Mesothelial cell of epicardium (in vitro differentiated cells): ENCODE results near the gene TSSK2. TPM values are rescaled to one million over a fixed set of nuclear protein-coding genes. Genes with fewer than 3 reads are reported as not detected.

Experiments
- DNase-seq, 2 experiments: peaks; one replicate each; pipeline ENCODE4 v3.0.0; 2021; ENCODE audit warnings: low spot score in 2 of 2; ENCODE audit not compliant: unreplicated experiment in 2 of 2
- H3K27ac Mint-ChIP-seq: 2 replicates; pipeline ENCODE4 v1.8.0; 2021; ENCODE audit warnings: mixed read lengths
- H3K27me3 Mint-ChIP-seq: 2 replicates; pipeline ENCODE4 v1.8.0; 2021; ENCODE audit warnings: low read depth, mixed read lengths
- H3K36me3 Mint-ChIP-seq: 2 replicates; pipeline ENCODE4 v1.8.0; 2021; ENCODE audit warnings: mixed read lengths
- H3K4me1 Mint-ChIP-seq: 2 replicates; pipeline ENCODE4 v1.8.0; 2021; ENCODE audit warnings: mixed read lengths
- H3K4me3 Mint-ChIP-seq: 2 replicates; pipeline ENCODE4 v1.8.0; 2021; ENCODE audit warnings: mild to moderate bottlenecking, moderate library complexity, mixed read lengths
- H3K9me3 Mint-ChIP-seq: 2 replicates; pipeline ENCODE4 v1.8.0; 2021; ENCODE audit warnings: mixed read lengths
- total RNA-seq: library from RNA; stranded (reverse); gene quantifications from 3 replicates; pipeline ENCODE4 v1.2.1, GENCODE V29; 2021
- TF ChIP-seq, protein P1 (sequence below): fragments of 200-600 bp; sonication (generic); IDR thresholded peaks from one replicate; pipeline ENCODE4 v1.5.0; 2021; ENCODE audit warnings: antibody characterized with exemption; ENCODE audit not compliant: unreplicated experiment

The TSSK2 gene
- total RNA-seq, 1 donor from 2014 or later = not detected

DNA sequence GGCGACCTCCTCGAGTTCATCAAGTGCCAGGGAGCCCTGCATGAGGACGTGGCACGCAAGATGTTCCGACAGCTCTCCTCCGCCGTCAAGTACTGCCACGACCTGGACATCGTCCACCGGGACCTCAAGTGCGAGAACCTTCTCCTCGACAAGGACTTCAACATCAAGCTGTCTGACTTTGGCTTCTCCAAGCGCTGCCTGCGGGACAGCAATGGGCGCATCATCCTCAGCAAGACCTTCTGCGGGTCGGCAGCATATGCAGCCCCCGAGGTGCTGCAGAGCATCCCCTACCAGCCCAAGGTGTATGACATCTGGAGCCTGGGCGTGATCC is 542 bp downstream of the TSSK2 start:
- H3K9me3 Mint-ChIP-seq = no peaks in the 10 kb centered on the region

DNA sequence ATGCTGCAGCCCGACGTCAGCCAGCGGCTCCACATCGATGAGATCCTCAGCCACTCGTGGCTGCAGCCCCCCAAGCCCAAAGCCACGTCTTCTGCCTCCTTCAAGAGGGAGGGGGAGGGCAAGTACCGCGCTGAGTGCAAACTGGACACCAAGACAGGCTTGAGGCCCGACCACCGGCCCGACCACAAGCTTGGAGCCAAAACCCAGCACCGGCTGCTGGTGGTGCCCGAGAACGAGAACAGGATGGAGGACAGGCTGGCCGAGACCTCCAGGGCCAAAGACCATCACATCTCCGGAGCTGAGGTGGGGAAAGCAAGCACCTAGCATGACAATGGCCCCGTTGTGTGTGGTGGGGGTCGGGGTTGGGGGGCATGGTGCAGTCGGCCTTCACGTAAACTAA is 1.0 kb downstream of the TSSK2 start:
- H3K4me1 Mint-ChIP-seq = no peaks in the 10 kb centered on the region
- TF ChIP-seq, protein P1, sequence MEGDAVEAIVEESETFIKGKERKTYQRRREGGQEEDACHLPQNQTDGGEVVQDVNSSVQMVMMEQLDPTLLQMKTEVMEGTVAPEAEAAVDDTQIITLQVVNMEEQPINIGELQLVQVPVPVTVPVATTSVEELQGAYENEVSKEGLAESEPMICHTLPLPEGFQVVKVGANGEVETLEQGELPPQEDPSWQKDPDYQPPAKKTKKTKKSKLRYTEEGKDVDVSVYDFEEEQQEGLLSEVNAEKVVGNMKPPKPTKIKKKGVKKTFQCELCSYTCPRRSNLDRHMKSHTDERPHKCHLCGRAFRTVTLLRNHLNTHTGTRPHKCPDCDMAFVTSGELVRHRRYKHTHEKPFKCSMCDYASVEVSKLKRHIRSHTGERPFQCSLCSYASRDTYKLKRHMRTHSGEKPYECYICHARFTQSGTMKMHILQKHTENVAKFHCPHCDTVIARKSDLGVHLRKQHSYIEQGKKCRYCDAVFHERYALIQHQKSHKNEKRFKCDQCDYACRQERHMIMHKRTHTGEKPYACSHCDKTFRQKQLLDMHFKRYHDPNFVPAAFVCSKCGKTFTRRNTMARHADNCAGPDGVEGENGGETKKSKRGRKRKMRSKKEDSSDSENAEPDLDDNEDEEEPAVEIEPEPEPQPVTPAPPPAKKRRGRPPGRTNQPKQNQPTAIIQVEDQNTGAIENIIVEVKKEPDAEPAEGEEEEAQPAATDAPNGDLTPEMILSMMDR = no peak
- H3K9me3 Mint-ChIP-seq = no peaks in the 10 kb centered on the region
- H3K27me3 Mint-ChIP-seq = no peaks in the 10 kb centered on the region
- peaks cover 39% of the 10 kb centered on the region for H3K36me3 Mint-ChIP-seq
- no peak overlapping the region for H3K4me3 Mint-ChIP-seq
- DNase-seq = no peak
- H3K27ac Mint-ChIP-seq = no peak overlapping the region

More for the DNA sequence above, 542 bp downstream of the TSSK2 start:
- H3K36me3 Mint-ChIP-seq = peaks cover 34% of the 10 kb centered on the region
- no peak overlapping the region for H3K27ac Mint-ChIP-seq
- H3K4me3 Mint-ChIP-seq = no peak overlapping the region
- H3K27me3 Mint-ChIP-seq = no peaks in the 10 kb centered on the region
- TF ChIP-seq, protein P1 = no peak
- H3K4me1 Mint-ChIP-seq = no peaks in the 10 kb centered on the region
- DNase-seq = no peak

DNA sequence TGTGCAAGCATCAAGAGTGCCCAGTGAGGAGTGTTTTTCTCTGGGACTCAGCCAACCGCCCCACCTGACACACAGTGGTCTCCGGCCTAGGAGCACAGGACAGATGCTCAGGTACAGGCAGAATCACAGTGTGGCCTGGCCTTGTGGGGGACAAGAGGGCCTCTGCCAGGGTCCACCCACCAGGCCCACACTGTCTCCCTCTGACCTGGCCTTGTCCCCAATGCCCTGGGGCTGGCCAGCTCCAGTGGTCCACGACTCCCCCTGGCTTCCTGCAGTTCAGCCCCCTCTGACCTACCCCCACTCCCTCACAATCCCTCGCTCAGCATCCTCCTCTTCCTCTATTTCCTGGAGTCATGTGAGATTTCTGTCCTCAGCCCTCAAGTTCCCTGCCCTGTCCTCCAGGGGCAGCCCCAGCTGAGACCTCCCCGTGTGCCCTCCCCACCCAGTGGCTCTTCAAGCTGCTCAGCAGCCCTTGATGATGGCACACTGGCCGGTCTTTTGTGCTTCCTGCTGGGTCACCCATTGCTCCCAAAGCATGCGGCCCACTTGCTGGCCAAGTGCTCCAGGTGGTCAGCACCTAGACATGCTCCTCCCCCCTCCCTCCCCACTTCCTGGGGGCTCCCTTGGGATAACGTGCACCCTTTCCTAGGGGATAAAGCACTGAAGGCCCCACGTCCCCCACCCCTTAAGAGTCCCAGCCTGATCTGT is 1.7 kb downstream of the TSSK2 start:
- no peak overlapping the region for H3K4me3 Mint-ChIP-seq
- no peak overlapping the region for H3K27ac Mint-ChIP-seq
- no peaks in the 10 kb centered on the region for H3K27me3 Mint-ChIP-seq
- peaks cover 41% of the 10 kb centered on the region for H3K36me3 Mint-ChIP-seq
- H3K9me3 Mint-ChIP-seq = no peaks in the 10 kb centered on the region
- DNase-seq = no peak
- TF ChIP-seq, protein P1 = no peak
- H3K4me1 Mint-ChIP-seq = no peaks in the 10 kb centered on the region

DNA sequence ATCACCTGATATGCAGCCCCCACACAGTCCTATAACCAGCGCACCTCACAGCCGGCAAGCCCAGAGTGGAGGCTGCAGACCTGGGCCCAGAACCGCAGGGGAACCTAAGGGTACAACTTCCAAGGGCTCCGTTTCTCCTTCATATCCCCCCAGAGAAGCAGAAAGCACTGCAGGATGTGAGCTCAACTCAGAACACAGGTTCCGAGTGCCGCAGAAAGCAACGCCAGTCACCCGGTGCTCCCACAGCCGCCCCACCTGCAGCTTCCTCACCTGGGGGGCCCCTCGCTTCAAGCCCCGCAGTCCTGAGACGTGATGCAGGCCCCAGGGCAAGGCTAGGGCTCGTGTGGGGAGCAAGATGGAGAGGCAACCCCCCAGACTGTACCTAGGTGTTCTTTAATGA is 2.5 kb downstream of the TSSK2 start:
- no peak overlapping the region for H3K4me3 Mint-ChIP-seq
- no peak for DNase-seq

DNA sequence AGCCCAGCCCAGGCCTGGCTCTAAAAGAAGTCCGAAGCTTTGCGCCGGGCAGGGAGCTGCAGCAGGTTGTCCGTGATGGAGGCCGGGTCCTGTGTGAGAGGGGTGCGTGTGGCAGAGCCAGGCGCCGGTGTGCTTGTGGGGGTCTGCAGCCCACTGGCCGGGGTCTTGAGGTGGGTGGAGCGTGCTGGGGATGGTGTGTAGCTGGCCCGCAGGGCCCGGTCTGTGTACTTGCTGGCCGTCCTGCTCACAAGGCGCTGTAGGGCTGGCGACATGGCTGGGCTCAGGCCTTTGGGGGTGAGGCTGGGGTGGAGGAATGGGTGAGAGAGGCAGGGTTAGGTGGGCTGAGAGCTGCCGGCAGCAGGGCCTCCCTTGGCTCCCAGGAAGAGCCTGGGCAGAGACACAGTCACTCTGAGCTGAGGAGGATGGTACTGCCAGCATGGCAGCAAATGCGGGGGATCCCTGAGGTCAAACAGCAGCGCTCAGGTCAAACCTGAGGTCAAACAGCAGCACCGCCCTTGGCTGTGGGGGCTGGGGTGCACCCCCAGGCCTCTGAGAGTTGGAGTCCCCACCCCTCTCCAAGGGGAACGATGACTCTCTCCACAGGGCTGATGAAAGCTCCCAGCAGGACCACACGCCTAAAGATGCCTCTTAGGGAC is 3.2 kb downstream of the TSSK2 start:
- H3K36me3 Mint-ChIP-seq = peaks cover 44% of the 10 kb centered on the region

More for the DNA sequence above, 2.5 kb downstream of the TSSK2 start:
- Mint-ChIP-seq H3K4me1 (no peaks in the 10 kb centered on the region), H3K27me3 (no peaks in the 10 kb centered on the region), H3K36me3 (peaks cover 41% of the 10 kb centered on the region), H3K27ac (no peak overlapping the region), H3K9me3 (no peaks in the 10 kb centered on the region)
- TF ChIP-seq, protein P1 = no peak

More for the DNA sequence above, 3.2 kb downstream of the TSSK2 start:
- H3K27me3 Mint-ChIP-seq = no peaks in the 10 kb centered on the region
- DNase-seq = no peak
- no peaks in the 10 kb centered on the region for H3K4me1 Mint-ChIP-seq
- TF ChIP-seq, protein P1 = no peak
- no peak overlapping the region for H3K27ac Mint-ChIP-seq
- H3K9me3 Mint-ChIP-seq = no peaks in the 10 kb centered on the region
- H3K4me3 Mint-ChIP-seq = no peak overlapping the region
